ENCODE data around the gene FAM117B. TPM values are rescaled to one million over a fixed set of nuclear protein-coding genes. Genes with fewer than 3 reads are reported as not detected.
A peak's percentile ranks its signal among the peaks of the same experiment; 100 is the strongest.

The FAM117B gene
- total and polyA plus RNA-seq, 3 experiments from 2014 or later = 5.9 to 8.0 (median 6.4) TPM

DNA sequence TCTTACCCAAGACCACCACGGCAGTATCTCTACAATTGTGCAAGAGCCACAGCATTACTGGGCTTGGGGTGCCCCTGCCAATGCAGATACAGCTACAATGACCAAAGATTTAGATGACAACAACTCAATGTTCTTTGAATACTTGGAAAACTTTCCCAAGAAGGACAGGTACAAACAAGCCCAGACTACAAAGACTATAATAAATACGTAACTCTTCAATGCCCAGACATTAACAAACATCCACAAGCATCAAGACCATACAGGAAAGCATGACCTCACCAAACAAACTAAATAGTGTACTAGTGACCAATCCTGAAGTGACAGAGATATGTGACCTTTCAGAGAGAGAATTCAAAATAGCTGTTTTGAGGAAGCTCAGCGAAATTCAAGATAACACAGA, 174.0 kb downstream of the FAM117B start:
- Histone ChIP-seq H3K4me3 (ENCODE audit: low read length) (no peak overlapping the region), H3K36me3 (ENCODE audit: insufficient read depth, low read length) (no peaks in the 10 kb centered on the region), H3K27me3 (ENCODE audit: insufficient read depth, low read length, poor library complexity, severe bottlenecking) (no peaks in the 10 kb centered on the region), H3K27ac (ENCODE audit: low read depth, low read length) (no peak overlapping the region), H3K4me1 (ENCODE audit: insufficient read depth, low read length) (no peaks in the 10 kb centered on the region), H3K9me3 (ENCODE audit: low read length) (no peaks in the 10 kb centered on the region)
- H3K4me1 Mint-ChIP-seq = no peaks in the 10 kb centered on the region
- ChIA-PET POLR2A (no interaction called here), CTCF (no interaction called here)
- H3K4me3 Mint-ChIP-seq = no peak overlapping the region
- peaks cover 0 to 13% (median 8%) of the 10 kb centered on the region in 5 donors for H3K9me3 Mint-ChIP-seq
- H3K36me3 Mint-ChIP-seq = peaks cover 25 to 41% (median 27%) of the 10 kb centered on the region in 3 donors
- H3K27ac Mint-ChIP-seq = no peak overlapping the region
- DNase-seq = no peak
- no peaks in the 10 kb centered on the region for H3K27me3 Mint-ChIP-seq

DNA sequence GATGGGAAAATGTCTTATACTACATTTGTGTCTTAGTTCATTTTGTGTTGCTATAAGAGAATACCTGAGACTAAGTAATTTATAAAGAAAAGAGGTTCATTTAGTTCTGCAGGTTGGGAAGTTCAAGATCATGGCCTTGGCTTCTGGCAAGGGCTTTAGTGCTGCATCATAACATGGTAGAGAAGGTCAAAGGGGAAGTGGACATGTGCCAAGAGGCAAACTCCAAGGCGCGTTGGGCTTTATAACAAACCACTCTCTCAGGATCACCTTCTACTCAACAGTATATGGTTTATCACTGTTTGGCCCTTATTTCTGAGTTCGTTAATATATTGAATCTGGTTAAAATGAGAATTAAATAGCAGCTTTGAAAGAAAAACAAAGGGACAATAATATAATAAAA, 178.6 kb downstream of the FAM117B start:
- H3K36me3 ChIP-seq (ENCODE audit: insufficient read depth, low read length) = no peaks in the 10 kb centered on the region
- Mint-ChIP-seq H3K4me1 (no peaks in the 10 kb centered on the region), H3K9me3 (peaks cover 0 to 13% (median 10%) of the 10 kb centered on the region in 5 donors), H3K36me3 (peaks cover 14 to 36% (median 20%) of the 10 kb centered on the region in 3 donors), H3K4me3 (no peak overlapping the region), H3K27ac (no peak overlapping the region), H3K27me3 (no peaks in the 10 kb centered on the region)
- H3K9me3 ChIP-seq (ENCODE audit: low read length) = no peaks in the 10 kb centered on the region
- no peak overlapping the region for H3K27ac ChIP-seq (ENCODE audit: low read depth, low read length)
- no peak for DNase-seq
- CTCF ChIA-PET = no interaction called here
- no peaks in the 10 kb centered on the region for H3K27me3 ChIP-seq (ENCODE audit: insufficient read depth, low read length, poor library complexity, severe bottlenecking)
- H3K4me1 ChIP-seq (ENCODE audit: insufficient read depth, low read length) = no peaks in the 10 kb centered on the region
- H3K4me3 ChIP-seq (ENCODE audit: low read length) = no peak overlapping the region
- POLR2A ChIA-PET = no interaction called here

DNA sequence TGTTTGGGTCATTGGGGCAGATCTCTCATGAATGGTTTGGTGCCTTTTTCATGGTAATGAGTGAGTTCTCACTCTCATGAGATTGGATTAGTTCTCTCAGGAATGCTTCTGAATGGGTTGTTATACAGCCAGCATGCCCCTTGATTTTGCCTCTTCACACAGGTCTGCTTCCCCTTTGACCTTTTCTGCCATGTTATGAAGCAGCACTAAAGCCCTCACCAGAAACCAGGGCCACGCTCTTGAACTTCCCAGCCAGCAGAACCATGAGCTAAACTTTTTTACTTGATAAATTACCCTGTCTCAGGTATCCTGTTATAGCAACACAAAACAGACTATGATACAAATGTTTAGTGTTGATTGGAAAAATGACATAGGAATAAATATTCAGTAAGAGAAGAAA, 179.5 kb downstream of the FAM117B start:
- ChIA-PET POLR2A (no interaction called here), CTCF (interaction anchor here (0.6 kb wide), 1 partner anchor 155 kb away, joined by 3 read pairs; no protein-coding TSS in a partner anchor)
- H3K9me3 ChIP-seq (ENCODE audit: low read length) = no peaks in the 10 kb centered on the region
- Mint-ChIP-seq H3K36me3 (peaks cover 11 to 28% (median 13%) of the 10 kb centered on the region in 3 donors), H3K27me3 (no peaks in the 10 kb centered on the region), H3K4me1 (no peaks in the 10 kb centered on the region), H3K4me3 (no peak overlapping the region), H3K27ac (no peak overlapping the region), H3K9me3 (peaks cover 0 to 10% (median 8%) of the 10 kb centered on the region in 5 donors)
- H3K4me3 ChIP-seq (ENCODE audit: low read length) = no peak overlapping the region
- no peaks in the 10 kb centered on the region for H3K36me3 ChIP-seq (ENCODE audit: insufficient read depth, low read length)
- H3K4me1 ChIP-seq (ENCODE audit: insufficient read depth, low read length) = no peaks in the 10 kb centered on the region
- no peak overlapping the region for H3K27ac ChIP-seq (ENCODE audit: low read depth, low read length)
- no peaks in the 10 kb centered on the region for H3K27me3 ChIP-seq (ENCODE audit: insufficient read depth, low read length, poor library complexity, severe bottlenecking)
- no peak for DNase-seq

DNA sequence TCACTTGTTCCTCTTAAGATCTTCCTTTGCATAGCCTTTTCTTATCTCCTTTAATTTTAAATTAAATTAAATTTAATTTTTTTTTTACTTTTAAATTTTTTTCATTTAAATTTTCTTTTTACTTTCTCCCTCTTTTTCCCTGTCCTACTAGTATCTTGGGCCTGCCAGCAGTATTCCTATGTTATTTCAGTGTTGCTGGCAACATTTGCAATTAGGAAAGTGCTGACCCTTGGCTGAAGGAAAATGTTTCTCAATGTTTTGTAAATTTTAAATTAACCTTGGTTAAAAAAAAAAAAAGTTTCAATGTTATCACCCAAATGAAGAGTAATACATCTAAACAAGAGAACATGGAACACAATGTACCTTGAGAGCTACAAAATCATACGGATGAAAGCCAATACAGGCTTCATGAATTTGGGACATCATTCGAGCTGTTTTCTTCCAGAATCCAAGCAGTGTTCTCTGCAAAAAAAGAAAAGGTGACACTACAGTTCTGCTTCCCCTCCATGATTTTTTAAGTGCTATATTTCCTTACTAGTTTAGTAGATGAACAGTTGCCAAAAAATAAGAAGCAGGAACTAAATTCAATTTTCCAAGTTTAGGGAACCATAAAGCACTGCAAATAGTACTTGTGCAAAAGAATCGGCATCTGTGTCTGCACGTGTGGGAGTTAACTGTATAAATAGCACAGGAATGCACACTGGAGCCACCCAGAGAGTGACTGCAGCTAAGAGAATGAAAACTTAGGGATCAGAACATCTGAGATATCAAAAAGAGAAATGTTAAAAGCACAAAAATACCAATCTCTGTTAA, 181.0 kb downstream of the FAM117B start:
- Histone ChIP-seq H3K4me3 (ENCODE audit: low read length) (no peak overlapping the region), H3K9me3 (ENCODE audit: low read length) (no peaks in the 10 kb centered on the region), H3K27me3 (ENCODE audit: insufficient read depth, low read length, poor library complexity, severe bottlenecking) (no peaks in the 10 kb centered on the region), H3K27ac (ENCODE audit: low read depth, low read length) (no peak overlapping the region), H3K4me1 (ENCODE audit: insufficient read depth, low read length) (no peaks in the 10 kb centered on the region), H3K36me3 (ENCODE audit: insufficient read depth, low read length) (no peaks in the 10 kb centered on the region)
- H3K27me3 Mint-ChIP-seq = no peaks in the 10 kb centered on the region
- ChIA-PET POLR2A (no interaction called here), CTCF (no interaction called here)
- peak overlapping the region in 1 of 8 donors; percentile 5 for H3K27ac Mint-ChIP-seq
- H3K9me3 Mint-ChIP-seq = peaks cover 0 to 8% (median 5%) of the 10 kb centered on the region in 5 donors
- no peak overlapping the region for H3K4me3 Mint-ChIP-seq
- no peaks in the 10 kb centered on the region for H3K4me1 Mint-ChIP-seq
- peaks cover 9 to 17% (median 10%) of the 10 kb centered on the region in 3 donors for H3K36me3 Mint-ChIP-seq
- no peak for DNase-seq

DNA sequence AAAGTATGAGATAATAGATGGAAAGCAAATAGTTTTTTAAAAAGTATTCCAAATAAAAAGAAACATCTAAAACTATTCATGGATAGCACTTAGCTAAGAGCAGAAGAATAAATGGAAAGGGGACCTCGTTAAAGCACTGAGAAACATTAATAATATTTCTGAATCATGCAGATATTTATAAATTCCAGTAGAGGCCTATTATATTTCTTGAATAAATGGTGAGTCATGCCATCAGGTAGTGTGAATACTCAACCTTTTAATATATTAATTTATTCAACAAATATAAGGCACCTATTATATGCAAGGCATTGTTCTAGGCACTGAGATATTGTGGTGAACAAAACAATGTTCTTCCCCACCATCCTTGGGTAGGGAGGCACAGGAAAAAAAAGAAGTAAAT, 183.0 kb downstream of the FAM117B start:
- Mint-ChIP-seq H3K4me1 (no peaks in the 10 kb centered on the region), H3K27me3 (no peaks in the 10 kb centered on the region)
- POLR2A ChIA-PET = no interaction called here

DNA sequence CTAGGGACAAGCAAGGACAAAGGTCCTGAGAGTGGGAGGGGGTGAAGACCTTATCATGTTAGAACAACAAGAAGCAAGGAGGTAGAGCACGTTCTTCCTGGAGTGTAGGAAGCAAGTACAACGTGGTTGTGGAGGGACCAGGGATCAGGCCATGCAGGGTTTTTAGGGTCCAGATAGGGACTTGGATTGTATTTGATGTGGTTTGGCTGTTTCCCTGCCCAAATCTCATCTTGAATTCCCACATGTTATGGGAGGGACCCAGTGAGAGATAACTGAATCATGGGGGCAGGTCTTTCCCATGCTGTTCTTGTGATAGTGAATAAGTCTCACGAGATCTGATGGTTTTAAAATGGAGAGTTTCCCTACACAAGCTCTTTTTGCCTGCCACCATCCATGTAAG, 183.6 kb downstream of the FAM117B start:
- Histone ChIP-seq H3K27me3 (ENCODE audit: insufficient read depth, low read length, poor library complexity, severe bottlenecking) (no peaks in the 10 kb centered on the region), H3K36me3 (ENCODE audit: insufficient read depth, low read length) (no peaks in the 10 kb centered on the region), H3K4me1 (ENCODE audit: insufficient read depth, low read length) (no peaks in the 10 kb centered on the region), H3K27ac (ENCODE audit: low read depth, low read length) (no peak overlapping the region), H3K9me3 (ENCODE audit: low read length) (no peaks in the 10 kb centered on the region), H3K4me3 (ENCODE audit: low read length) (no peak overlapping the region)
- no peak overlapping the region for H3K4me3 Mint-ChIP-seq
- ChIA-PET CTCF (no interaction called here), POLR2A (no interaction called here)
- H3K9me3 Mint-ChIP-seq = peaks cover 0 to 2% (median 0%) of the 10 kb centered on the region in 5 donors
- DNase-seq = no peak
- peaks cover 2 to 8% (median 4%) of the 10 kb centered on the region in 3 donors for H3K36me3 Mint-ChIP-seq
- H3K27me3 Mint-ChIP-seq = no peaks in the 10 kb centered on the region
- H3K27ac Mint-ChIP-seq = peak overlapping the region in 1 of 8 donors; percentile 73
- no peaks in the 10 kb centered on the region for H3K4me1 Mint-ChIP-seq

More for the DNA sequence above, 183.0 kb downstream of the FAM117B start:
- no peak for DNase-seq
- H3K27ac ChIP-seq (ENCODE audit: low read depth, low read length) = no peak overlapping the region
- H3K4me1 ChIP-seq (ENCODE audit: insufficient read depth, low read length) = no peaks in the 10 kb centered on the region
- Mint-ChIP-seq H3K9me3 (peaks cover 0 to 2% (median 0%) of the 10 kb centered on the region in 5 donors), H3K36me3 (peaks cover 2 to 8% (median 4%) of the 10 kb centered on the region in 3 donors), H3K4me3 (no peak overlapping the region), H3K27ac (peak overlapping the region in 1 of 8 donors; percentile 52)
- CTCF ChIA-PET = no interaction called here
- no peak overlapping the region for H3K4me3 ChIP-seq (ENCODE audit: low read length)
- H3K36me3 ChIP-seq (ENCODE audit: insufficient read depth, low read length) = no peaks in the 10 kb centered on the region
- H3K27me3 ChIP-seq (ENCODE audit: insufficient read depth, low read length, poor library complexity, severe bottlenecking) = no peaks in the 10 kb centered on the region
- H3K9me3 ChIP-seq (ENCODE audit: low read length) = no peaks in the 10 kb centered on the region

Other genes with a start within 250 kb of the FAM117B start
- gene ICA1L, start 236.8 kb downstream of the FAM117B start, total RNA-seq = 1 to 10 TPM; 4.6 to 4.7 TPM
- 2.3 TPM for gene ICA1L, start 236.8 kb downstream of the FAM117B start, polyA plus RNA-seq